Prostate gland (tissue), 2 donors: ENCODE data around the gene SPI1. TPM values are rescaled to one million over a fixed set of nuclear protein-coding genes. Genes with fewer than 3 reads are reported as not detected.

Source experiments
- DNase-seq: peaks from one replicate; pipeline ENCODE4 v3.0.0-alpha.2; 2019; ENCODE audit warnings: low spot score
- H3K27ac ChIP-seq, 2 donors: fragments of 200-600 bp; sonication (generic); 2 replicates each; pipeline ENCODE4 v1.5.1; 2017 to 2019
- H3K27me3 ChIP-seq: fragments of 200-600 bp; sonication (generic); replicated peaks from 2 replicates; pipeline ENCODE4 v1.5.1; 2019; ENCODE audit not compliant: insufficient read depth
- H3K36me3 ChIP-seq, 2 donors: fragments of 200-600 bp; sonication (generic); 1 replicate in 1 of 2; 2 replicates in 1 of 2; pipeline versions ENCODE4 v1.5.1 to v1.8.1; 2017 to 2019
- H3K4me1 ChIP-seq: fragments of 200-600 bp; sonication (generic); replicated peaks from 2 replicates; pipeline ENCODE4 v1.5.1; 2019
- H3K4me3 ChIP-seq, 2 donors: fragments of 200-600 bp; sonication (generic); 2 replicates each; pipeline ENCODE4 v1.5.1; 2017 to 2019
- H3K9me3 ChIP-seq: fragments of 200-600 bp; sonication (generic); 2 replicates; pipeline ENCODE4 v1.5.1; 2017
- CTCF ChIP-seq, 4 experiments: fragments of 200-600 bp in 2 of 4; fragments of 450-650 bp in 2 of 4; sonication (generic) in 2 of 4; IDR thresholded peaks; 1 replicate in 3 of 4; 2 replicates in 1 of 4; pipeline ENCODE4 v1.5.1; 2016 to 2019; ENCODE audit warnings: antibody characterized with exemption in 4 of 4, mild to moderate bottlenecking in 2 of 4, moderate library complexity in 2 of 4
- POLR2A ChIP-seq: fragments of 450-650 bp; IDR thresholded peaks from one replicate; pipeline ENCODE4 v1.6.1; 2016; ENCODE audit warnings: antibody characterized with exemption, mild to moderate bottlenecking
- POLR2AphosphoS5 ChIP-seq: sonication (generic); formaldehyde crosslinking; IDR thresholded peaks from one replicate; pipeline ENCODE4 v1.6.1; 2017; ENCODE audit warnings: antibody characterized with exemption
- WGBS: methylation state at CpG from one replicate; pipeline ENCODE4 v1.1.5; 2018; 5-methylcytosine and 5-hydroxymethylcytosine counted together
- intact Hi-C: fragments of 100-400 bp; cut with DNase I; formaldehyde crosslinking; loops from one replicate; pipeline ENCODE4 v1.14.2; 2022
- total RNA-seq, 2 donors: library from RNA; depleted of rRNA; stranded (reverse); fragments of >200 nt; gene quantifications; one replicate each; pipeline ENCODE4 v1.1.0, GENCODE V29; 2016

Gene SPI1
- total RNA-seq, 2 donors from 2014 or later: 6.8 to 13.4 TPM

- WGBS: 64% methylated on average over 16 of the region's 16 CpGs
- peak overlapping the region; percentile 27 to 54 for H3K27ac ChIP-seq
- no peaks in the 10 kb centered on the region for H3K27me3 ChIP-seq
- intact Hi-C loops: no loop called here
- DNase-seq: no peak
- H3K9me3 ChIP-seq: no peaks in the 10 kb centered on the region
- peaks cover 6% of the 10 kb centered on the region for H3K4me1 ChIP-seq
- H3K4me3 ChIP-seq: no peak overlapping the region
- H3K36me3 ChIP-seq: peaks cover 8 to 15% of the 10 kb centered on the region in 2 donors
- TF ChIP-seq POLR2A (no peak), CTCF (IDR thresholded peaks at IDR 0.05) (no peak), POLR2AphosphoS5 (no peak)
Observed at GRCh38 chr11:47413908-47414684, 35.7 kb upstream of the SPI1 start.

GRCh38 chr11:47413351-47413750, 35.0 kb upstream of the SPI1 start:
- no peaks in the 10 kb centered on the region for H3K27me3 ChIP-seq
- 87% methylated on average over 13 of the region's 13 CpGs for WGBS
- DNase-seq: no peak
- peaks cover 8% of the 10 kb centered on the region for H3K4me1 ChIP-seq
- intact Hi-C loops: no loop called here
- no peak for TF ChIP-seq CTCF (IDR thresholded peaks at IDR 0.05)
- TF ChIP-seq POLR2AphosphoS5: no peak
- no peak for TF ChIP-seq POLR2A
- H3K4me3 ChIP-seq: no peak overlapping the region
- peak overlapping the region in 1 of 2 donors; percentile 22 for H3K27ac ChIP-seq
- H3K36me3 ChIP-seq: peaks cover 3 to 8% of the 10 kb centered on the region in 2 donors
- H3K9me3 ChIP-seq: no peaks in the 10 kb centered on the region

- peak; percentile 34 to 62 (median 46) for TF ChIP-seq CTCF (IDR thresholded peaks at IDR 0.05)
- no peak for TF ChIP-seq POLR2AphosphoS5
- TF ChIP-seq POLR2A: no peak
- no peak for DNase-seq
- H3K4me1 ChIP-seq: peaks cover 8% of the 10 kb centered on the region
- intact Hi-C loops: no loop called here
- no peaks in the 10 kb centered on the region for H3K27me3 ChIP-seq
- 71% methylated on average over 9 of the region's 12 CpGs for WGBS
- no peak overlapping the region for H3K27ac ChIP-seq
- no peaks in the 10 kb centered on the region for H3K9me3 ChIP-seq
- peaks cover 0 to 3% of the 10 kb centered on the region in 2 donors for H3K36me3 ChIP-seq
- H3K4me3 ChIP-seq: no peak overlapping the region
Observed at GRCh38 chr11:47411884-47412746, 33.8 kb upstream of the SPI1 start.

- no peak for TF ChIP-seq CTCF (IDR thresholded peaks at IDR 0.05)
- no peak for TF ChIP-seq POLR2A
- TF ChIP-seq POLR2AphosphoS5: no peak
- H3K27ac ChIP-seq: no peak overlapping the region
- H3K9me3 ChIP-seq: no peaks in the 10 kb centered on the region
- no peak overlapping the region for H3K4me3 ChIP-seq
- intact Hi-C loops: no loop called here
- peaks cover 8% of the 10 kb centered on the region for H3K4me1 ChIP-seq
- 74% methylated on average over 12 of the region's 12 CpGs for WGBS
- no peak for DNase-seq
- H3K27me3 ChIP-seq: no peaks in the 10 kb centered on the region
- H3K36me3 ChIP-seq: peaks cover 0 to 3% of the 10 kb centered on the region in 2 donors
Observed at GRCh38 chr11:47410370-47411264, 32.3 kb upstream of the SPI1 start.
